Cardiac atrium fibroblast (primary cell): ENCODE measurements around the gene CFAP77. TPM values are rescaled to one million over a fixed set of nuclear protein-coding genes. Genes with fewer than 3 reads are reported as not detected.

ENCODE experiments used
- total RNA-seq: library from RNA; depleted of rRNA; stranded (reverse); fragments of >200 nt; gene quantifications from 2 replicates; pipeline ENCODE4 v1.2.3, GENCODE V29; 2015

The CFAP77 gene
- not detected in 2 replicates for total RNA-seq

GRCh38 chr9:132409828-132410528 lies at the start of gene CFAP77:
Gene CFAP77 (plus strand): TSS chr9:132410211. CDS start chr9:132410272, 61 bp downstream.

GRCh38 chr9:132406554-132407122 lies 3.4 kb upstream of the CFAP77 start, which contains the start of gene TTF1:
Gene TTF1 (minus strand): TSS chr9:132406840. CDS start chr9:132402821, 4,019 bp downstream.

GRCh38 chr9:132582276-132582785 lies 172.3 kb downstream of the CFAP77 start, which contains the start of gene BARHL1:
Gene BARHL1 (plus strand): TSS chr9:132582606. CDS start chr9:132582798, 192 bp downstream.

Other genes starting within 250 kb of the CFAP77 start
- gene NTNG2, start 248.2 kb upstream of the CFAP77 start, total RNA-seq, result 2.3 and 4.7 TPM in 2 replicates
- gene SETX, start 55.2 kb upstream of the CFAP77 start, total RNA-seq, result 33.4 TPM in 2 replicates
- gene TTF1, start 3.4 kb upstream of the CFAP77 start, total RNA-seq, result 5.8 TPM in 2 replicates
- not detected in 2 replicates for gene BARHL1, start 172.4 kb downstream of the CFAP77 start, total RNA-seq